ENCODE data around the gene CELF1.

Gene CELF1

GRCh38 chr11:47460571-47461235 lies 92.2 kb downstream of the CELF1 start:
- FAIRE-seq, result no peak

GRCh38 chr11:47454258-47454671 lies 98.7 kb downstream of the CELF1 start:
- peak; percentile 48 for DNase-seq (ENCODE audit: extremely low spot score, insufficient read length, low read depth)
- FAIRE-seq, result peak; percentile 82

More at GRCh38 chr11:47460571-47461235, 92.2 kb downstream of the CELF1 start:
- DNase-seq (ENCODE audit: extremely low spot score, insufficient read length, low read depth), result no peak

DNA sequence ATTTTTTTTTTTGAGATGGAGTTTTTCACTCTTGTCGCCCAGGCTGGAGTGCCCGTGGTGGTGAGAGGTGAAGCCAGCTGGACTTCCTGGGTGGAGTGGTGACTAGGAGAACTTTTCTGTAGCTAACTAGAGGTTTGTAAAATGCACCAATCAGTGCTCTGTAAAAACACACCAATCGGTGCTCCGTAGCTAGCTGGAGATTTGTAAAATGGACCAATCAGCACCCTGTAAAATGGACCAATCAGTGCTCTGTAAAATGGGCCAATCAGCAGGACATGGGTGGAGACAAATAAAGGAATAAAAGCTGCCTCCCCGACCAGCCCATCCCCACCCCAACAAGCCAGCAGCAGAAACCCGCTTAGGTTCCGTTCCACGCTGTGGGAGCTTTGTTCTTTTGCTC lies 99.6 kb downstream of the CELF1 start:
- FAIRE-seq, result no peak
- DNase-seq (ENCODE audit: extremely low spot score, insufficient read length, low read depth), result no peak

DNA sequence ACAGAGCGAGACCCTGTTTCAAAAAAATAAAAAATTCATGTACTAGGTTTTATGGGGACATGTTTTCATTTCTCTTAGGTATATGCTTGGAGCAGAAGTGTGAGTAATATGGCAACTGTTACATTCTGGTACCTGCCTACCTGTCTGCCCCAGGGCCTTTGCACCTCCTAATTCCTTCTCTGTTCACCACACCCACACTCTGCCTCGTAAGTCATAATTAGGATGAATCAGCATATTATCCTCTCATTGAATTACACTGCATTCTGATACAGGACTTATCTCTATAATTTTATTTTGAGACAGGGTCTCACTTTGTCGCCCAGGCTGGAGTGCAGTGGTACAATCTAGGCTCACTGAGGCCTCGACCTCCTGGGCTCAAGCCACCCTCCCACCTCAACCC lies 100.9 kb downstream of the CELF1 start:
- FAIRE-seq, result no peak
- DNase-seq (ENCODE audit: extremely low spot score, insufficient read length, low read depth), result no peak

DNA sequence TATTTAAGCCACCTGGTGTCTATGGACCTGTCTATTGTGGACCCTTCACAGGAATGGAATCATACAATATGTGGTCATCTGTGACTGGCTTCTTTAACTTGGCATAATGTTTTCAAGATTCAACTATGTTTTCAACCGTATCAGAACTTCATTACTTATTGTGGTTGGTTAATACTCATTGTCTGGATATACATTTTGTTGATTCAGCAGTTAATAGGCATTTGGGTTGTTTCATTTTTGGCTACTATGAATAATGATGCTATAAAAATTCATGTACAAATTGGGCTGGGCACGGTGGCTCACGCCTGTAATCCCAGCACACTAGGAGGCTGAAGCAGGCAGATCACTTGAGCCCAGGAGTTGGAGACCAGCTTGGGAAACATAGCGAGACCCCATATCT lies 101.5 kb downstream of the CELF1 start:
- FAIRE-seq (no peak), DNase-seq (ENCODE audit: extremely low spot score, insufficient read length, low read depth) (no peak)

GRCh38 chr11:47449541-47449940 lies 103.4 kb downstream of the CELF1 start:
- no peak for FAIRE-seq
- DNase-seq (ENCODE audit: extremely low spot score, insufficient read length, low read depth), result no peak

GRCh38 chr11:47448566-47449427 lies 104.1 kb downstream of the CELF1 start, which contains the start of gene RAPSN:
Gene RAPSN, minus strand, starts transcription at chr11:47449136. Its CDS starts 172 bp downstream, at chr11:47448964.
- FAIRE-seq, result no peak
- no peak for DNase-seq (ENCODE audit: extremely low spot score, insufficient read length, low read depth)

DNA sequence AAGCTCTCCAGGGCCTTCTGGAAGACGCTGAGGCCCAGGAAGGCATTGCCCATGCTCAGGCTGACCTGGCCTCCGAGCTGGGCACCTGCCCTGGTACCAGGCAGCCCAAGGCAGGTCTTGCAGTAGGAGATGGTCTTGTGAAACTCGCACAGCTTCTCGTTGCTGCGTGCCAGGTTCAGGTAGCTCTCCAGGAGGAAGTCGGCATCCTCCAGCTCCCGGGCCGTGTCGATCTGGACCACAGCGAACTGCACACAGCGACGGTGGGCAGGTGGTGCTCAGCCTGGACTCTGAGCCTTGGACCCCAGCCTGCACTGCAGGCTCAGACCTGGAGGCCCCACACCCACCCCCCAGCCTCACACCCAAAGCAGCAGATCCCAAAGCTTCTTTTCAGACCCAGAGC lies 105.0 kb downstream of the CELF1 start:
- FAIRE-seq (no peak), DNase-seq (ENCODE audit: extremely low spot score, insufficient read length, low read depth) (no peak)

GRCh38 chr11:47446833-47447232 lies 106.1 kb downstream of the CELF1 start:
- no peak for FAIRE-seq
- no peak for DNase-seq (ENCODE audit: extremely low spot score, insufficient read length, low read depth)

DNA sequence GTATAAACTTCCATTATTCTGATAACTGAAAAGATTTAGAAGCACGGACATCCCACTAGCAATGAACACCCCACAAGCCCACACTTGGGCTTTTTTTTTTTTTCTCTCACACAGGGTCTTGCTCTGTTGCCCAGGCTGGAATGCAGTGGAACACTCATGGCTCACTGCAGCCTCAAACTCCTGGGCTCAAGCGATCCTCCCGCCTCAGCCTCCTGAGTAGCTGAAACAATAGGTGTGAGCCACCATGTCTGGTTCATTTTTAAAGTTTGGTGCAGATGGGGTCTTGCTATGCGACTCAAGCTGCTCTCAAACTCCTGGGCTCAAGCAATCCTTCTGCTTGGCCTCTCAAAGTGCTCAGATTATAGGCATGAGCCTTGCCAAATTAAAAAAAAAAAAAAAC lies 107.1 kb downstream of the CELF1 start:
- DNase-seq (ENCODE audit: extremely low spot score, insufficient read length, low read depth) (no peak), FAIRE-seq (no peak)

DNA sequence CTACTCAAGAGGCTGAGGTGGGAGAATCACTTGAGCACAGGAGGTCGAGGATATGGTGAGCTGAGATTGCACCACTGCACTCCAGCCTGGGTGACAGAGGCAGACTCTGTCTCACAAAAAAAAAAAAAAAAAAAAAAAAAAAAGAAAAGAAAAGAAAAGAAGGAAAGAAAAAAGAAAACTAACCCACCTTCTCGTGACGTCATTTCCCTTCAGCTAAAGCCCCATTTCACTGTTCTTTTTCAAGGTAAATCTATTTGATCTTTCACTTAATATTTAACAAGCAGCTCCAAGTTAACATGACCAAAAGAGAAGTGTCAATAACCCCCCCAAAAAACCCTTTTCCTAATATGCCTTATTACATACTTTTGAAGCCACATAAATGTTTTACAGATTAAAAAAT lies 109.1 kb downstream of the CELF1 start:
- no peak for FAIRE-seq
- DNase-seq (ENCODE audit: extremely low spot score, insufficient read length, low read depth), result no peak

DNA sequence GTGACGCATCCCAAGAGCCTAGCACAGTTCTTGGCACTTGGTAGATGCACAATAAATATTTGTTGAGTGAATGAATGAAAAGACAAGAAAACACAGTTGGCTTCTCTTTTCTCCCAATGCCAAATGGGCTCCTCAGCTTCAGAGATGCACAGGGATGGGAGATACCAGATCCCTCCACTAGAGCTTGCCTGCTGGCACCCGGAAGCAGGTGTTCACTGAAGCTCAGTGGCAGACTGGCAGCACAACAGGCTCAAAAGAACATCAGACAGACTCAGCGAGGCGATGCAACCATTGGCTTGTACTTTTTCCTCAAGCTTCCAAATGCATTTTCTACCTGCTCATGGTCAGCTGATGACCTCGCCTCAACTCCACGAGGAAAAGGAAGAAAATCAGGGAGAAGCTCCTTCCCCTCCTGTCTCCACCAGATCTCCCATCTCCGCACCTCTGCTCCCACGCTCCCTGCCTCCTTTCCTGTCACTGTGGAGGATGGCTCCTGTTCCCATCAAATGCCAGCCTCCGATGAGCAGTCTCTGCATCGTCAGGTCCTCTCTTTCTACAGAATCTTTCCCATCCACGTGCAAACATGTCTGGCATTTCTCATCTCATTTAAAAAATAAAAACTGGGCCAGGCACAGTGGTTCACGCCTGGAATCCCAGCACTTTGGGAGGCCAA lies 109.8 kb downstream of the CELF1 start:
- FAIRE-seq, result no peak
- DNase-seq (ENCODE audit: extremely low spot score, insufficient read length, low read depth), result no peak

GRCh38 chr11:47442514-47442913 lies 110.4 kb downstream of the CELF1 start:
- FAIRE-seq, result no peak
- no peak for DNase-seq (ENCODE audit: extremely low spot score, insufficient read length, low read depth)

GRCh38 chr11:47441421-47441820 lies 111.5 kb downstream of the CELF1 start:
- FAIRE-seq (no peak), DNase-seq (ENCODE audit: extremely low spot score, insufficient read length, low read depth) (no peak)

- no peak for FAIRE-seq
Observed at GRCh38 chr11:47440054-47440476, 112.9 kb downstream of the CELF1 start.

DNA sequence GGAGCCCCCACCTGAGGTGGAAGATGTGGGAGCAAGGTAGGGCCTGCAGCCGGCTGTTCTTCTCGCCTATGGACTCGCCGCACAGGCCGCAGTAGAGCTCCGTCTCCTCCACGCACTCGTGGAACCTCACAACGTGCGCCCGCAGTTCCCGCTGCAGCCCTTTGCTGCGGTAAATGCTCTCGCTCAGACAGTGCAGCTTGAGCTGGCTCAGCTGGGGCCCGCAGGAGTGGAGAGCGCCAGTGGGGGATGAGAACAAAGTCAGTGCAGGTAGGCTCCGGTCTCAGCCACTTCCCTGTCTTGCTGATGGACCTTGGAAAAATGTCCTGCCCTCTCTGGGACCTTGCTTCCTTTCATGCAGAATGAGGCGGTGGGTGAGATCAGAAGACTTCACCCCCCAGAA lies 114.2 kb downstream of the CELF1 start:
- DNase-seq (ENCODE audit: extremely low spot score, insufficient read length, low read depth) (no peak), FAIRE-seq (no peak)

More at GRCh38 chr11:47440054-47440476, 112.9 kb downstream of the CELF1 start:
- no peak for DNase-seq (ENCODE audit: extremely low spot score, insufficient read length, low read depth)

DNA sequence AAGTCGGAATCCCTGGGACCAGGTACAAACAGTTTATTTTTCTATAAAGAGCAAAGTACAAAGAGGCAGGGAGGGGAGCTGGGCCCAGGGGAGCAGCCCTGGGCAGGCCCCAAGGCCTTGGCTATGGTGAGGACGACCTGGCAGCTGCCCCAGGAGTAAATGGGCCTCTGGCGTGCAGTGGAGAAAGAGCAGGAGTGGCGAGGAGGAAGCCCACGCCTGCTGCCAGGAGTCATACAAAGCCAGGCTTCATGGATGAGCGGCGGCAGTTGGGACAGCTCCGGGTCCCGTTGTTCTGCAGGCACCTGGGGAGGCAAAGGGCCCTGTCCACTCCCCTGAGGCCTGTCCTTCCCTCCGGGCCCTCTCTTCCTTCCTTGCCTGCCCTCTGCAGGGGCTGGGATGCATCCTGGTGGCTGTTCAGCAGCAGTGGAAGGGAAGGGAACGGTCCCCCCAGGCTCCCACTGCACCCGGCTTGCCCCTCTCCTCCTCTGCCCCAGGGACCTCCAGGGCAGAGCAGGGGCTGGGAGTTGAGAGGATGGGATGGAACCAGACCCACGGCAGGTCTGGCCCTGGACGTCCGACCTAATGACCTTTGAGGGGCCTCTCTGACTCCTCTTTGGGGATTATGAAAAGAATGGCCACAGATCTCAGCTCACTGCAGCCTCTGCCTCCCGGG lies 115.0 kb downstream of the CELF1 start:
- no peak for FAIRE-seq

DNA sequence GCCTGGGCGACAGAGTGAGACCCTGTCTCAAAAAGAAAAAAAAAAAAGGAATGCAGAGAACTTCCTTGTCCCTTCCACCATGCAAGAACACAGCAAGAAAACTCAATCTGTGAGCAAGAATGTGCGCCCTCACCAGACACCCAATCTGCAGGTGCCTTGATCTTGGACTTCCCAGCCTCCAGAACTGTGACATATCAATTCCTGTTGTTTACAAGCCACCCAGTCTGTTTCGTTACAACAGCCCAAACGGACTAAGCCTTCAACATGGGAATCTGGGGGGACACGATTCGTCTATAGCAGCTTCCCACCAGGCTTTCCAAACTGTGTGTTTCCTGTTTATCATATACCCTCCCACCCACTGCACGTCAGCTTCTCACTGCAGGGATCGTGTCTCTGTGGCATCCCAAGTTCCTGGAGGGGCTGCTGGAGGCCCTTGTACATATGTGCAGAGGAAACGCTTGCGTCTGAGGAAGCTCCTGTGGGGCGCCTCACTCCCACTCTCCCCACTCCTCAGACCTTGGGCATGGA lies 115.7 kb downstream of the CELF1 start:
- FAIRE-seq, result no peak
- DNase-seq (ENCODE audit: extremely low spot score, insufficient read length, low read depth), result no peak

More for the DNA sequence above, 115.0 kb downstream of the CELF1 start:
- DNase-seq (ENCODE audit: extremely low spot score, insufficient read length, low read depth), result no peak

DNA sequence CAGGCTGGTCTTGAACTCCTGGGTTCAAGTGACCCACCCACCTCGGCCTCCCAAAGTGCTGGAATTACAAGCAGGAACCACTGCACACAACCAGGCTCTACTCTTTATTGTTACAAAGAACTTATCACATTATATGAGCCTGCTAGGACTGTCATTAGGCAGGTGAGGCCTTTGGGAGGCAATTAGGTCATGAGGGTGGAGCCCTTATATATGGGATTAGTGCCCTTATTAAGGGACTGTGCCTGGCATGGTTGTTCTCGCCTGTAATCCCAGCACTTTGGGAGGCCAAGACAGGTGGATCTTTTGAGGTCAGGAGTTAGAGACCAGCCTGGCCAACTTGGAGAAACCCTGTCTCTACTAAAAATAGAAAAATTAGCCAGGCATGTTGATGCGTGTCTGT lies 116.2 kb downstream of the CELF1 start:
- DNase-seq (ENCODE audit: extremely low spot score, insufficient read length, low read depth) (no peak), FAIRE-seq (no peak)

- FAIRE-seq, result no peak
Observed at GRCh38 chr11:47435687-47436086, 117.2 kb downstream of the CELF1 start.

More at GRCh38 chr11:47435687-47436086, 117.2 kb downstream of the CELF1 start:
- DNase-seq (ENCODE audit: extremely low spot score, insufficient read length, low read depth), result no peak

Data from GM18507 (cell line).